ENCODE data around the gene CD200R1.

GRCh38 chr3:112904786-112905185, 70.1 kb downstream of the CD200R1 start:
- TF ChIP-seq, protein P1, sequence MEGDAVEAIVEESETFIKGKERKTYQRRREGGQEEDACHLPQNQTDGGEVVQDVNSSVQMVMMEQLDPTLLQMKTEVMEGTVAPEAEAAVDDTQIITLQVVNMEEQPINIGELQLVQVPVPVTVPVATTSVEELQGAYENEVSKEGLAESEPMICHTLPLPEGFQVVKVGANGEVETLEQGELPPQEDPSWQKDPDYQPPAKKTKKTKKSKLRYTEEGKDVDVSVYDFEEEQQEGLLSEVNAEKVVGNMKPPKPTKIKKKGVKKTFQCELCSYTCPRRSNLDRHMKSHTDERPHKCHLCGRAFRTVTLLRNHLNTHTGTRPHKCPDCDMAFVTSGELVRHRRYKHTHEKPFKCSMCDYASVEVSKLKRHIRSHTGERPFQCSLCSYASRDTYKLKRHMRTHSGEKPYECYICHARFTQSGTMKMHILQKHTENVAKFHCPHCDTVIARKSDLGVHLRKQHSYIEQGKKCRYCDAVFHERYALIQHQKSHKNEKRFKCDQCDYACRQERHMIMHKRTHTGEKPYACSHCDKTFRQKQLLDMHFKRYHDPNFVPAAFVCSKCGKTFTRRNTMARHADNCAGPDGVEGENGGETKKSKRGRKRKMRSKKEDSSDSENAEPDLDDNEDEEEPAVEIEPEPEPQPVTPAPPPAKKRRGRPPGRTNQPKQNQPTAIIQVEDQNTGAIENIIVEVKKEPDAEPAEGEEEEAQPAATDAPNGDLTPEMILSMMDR (IDR thresholded peaks at IDR 0.05; ENCODE audit: insufficient read depth, low read length, poor library complexity, severe bottlenecking) = no peak
- no peak for TF ChIP-seq EZH2phosphoT487 (conservative IDR thresholded peaks at IDR 0.05; ENCODE audit: low read length)

Data from SU-DHL-6 (cell line).